Jurkat, Clone E6-1 (cell line): ENCODE results near the gene NLRC5.
"Not testable (repeated sequence)": the region's sequence is repeated elsewhere in the genome, so short reads cannot be mapped to it uniquely, and the experiment has no call there.

Source experiments
- DNase-seq: peaks from one replicate; pipeline ENCODE4 v3.0.0-alpha.2; 2011; ENCODE audit warnings: low read depth, low spot score
- H3K4me3 ChIP-seq: 2 replicates; pipeline ENCODE4 v1.5.1; 2011; ENCODE audit warnings: mild to moderate bottlenecking, low read length, control low read depth, moderate library complexity

NLRC5 gene

DNA sequence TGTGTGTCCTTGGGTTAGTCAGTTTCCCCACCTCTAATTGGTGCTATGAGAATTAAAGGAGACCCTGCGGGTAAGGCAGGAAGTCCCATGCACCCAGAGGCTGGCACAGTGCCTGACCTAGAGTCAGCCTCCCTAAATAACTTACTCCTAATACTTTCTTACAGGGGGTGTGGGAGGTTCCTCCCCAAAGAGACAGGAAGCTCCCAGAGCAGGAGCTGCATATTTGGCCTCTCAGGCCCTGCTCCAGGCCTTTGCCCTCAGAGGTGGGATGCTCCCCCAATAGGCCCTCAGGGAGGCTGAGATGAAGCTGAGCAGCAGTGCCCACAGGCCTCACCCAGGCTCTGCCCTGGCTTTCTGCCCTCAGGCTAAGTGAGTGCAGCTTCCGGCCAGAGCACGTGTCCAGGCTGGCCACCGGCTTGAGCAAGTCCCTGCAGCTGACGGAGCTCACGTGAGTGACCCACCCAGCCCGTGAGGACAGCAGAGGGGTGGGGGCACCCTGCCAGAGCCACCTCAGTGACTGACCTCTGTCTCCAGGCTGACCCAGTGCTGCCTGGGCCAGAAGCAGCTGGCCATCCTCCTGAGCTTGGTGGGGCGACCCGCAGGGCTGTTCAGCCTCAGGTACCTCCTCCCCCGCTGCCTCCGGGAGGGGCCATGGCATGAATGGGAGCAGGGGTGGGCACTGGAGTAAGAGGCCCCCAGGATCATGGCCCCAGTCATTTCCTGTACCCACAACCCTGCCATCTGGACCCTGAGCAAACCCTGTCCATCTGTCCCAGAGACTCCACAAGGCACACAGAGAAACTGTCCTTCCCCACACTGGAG is 71.9 kb downstream of the NLRC5 start:
- no peak overlapping the region for H3K4me3 ChIP-seq
- DNase-seq = peak; percentile 44

DNA sequence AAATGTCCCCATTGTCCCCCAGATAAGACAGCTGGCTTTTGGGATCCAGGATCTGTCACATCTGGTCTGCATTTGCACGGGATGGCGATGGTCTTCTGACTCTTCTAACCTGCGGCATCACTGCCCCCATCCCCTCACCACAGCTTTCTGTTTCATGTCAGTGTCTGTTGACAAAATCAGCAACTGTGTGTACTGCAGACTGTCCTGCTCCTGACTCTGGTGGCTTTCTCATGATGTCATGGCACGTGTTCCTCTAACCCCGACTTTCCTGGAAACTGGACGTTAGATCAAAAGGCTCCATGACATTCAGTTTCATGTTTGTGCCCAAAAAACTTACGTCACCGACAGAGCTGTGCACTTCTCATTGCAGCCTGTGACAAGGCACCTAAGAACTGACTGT is 73.0 kb downstream of the NLRC5 start:
- no peak for DNase-seq
- no peak overlapping the region for H3K4me3 ChIP-seq

DNA sequence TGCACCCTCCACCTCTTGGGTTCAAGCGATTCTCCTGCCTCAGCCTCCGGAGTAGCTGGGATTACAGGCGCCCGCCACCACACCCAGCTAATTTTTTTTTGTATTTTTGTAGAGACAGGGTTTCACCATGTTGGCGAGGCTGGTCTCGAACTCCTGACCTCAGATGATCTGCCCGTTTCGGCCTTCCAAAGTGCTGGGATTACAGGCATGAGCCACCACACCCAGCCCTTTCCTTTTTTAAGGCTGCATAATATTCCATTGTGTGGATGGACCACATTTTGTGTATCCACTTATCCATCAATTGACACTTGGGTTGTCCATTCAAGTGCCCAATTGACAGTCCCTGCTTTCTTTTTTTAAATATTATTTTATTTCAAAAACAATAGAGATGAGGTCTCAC is 73.8 kb downstream of the NLRC5 start:
- not testable (repeated sequence) for DNase-seq, H3K4me3 ChIP-seq

DNA sequence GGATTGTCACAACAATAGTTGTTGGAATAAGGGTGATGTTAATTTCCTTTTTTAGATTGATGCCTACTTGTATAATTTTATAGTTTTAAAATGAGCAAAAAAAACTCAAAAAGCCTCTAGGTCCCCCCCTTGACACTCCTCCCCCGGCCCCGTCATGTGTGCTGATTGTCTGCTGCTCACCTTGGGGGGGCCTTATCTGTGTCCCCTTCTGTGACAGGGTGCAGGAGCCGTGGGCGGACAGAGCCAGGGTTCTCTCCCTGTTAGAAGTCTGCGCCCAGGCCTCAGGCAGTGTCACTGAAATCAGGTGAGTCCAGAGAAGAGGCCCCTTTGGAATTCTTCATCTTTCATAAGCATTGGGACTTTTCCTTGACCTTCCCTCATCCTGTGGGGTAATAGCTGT is 75.6 kb downstream of the NLRC5 start:
- H3K4me3 ChIP-seq = no peak overlapping the region

DNA sequence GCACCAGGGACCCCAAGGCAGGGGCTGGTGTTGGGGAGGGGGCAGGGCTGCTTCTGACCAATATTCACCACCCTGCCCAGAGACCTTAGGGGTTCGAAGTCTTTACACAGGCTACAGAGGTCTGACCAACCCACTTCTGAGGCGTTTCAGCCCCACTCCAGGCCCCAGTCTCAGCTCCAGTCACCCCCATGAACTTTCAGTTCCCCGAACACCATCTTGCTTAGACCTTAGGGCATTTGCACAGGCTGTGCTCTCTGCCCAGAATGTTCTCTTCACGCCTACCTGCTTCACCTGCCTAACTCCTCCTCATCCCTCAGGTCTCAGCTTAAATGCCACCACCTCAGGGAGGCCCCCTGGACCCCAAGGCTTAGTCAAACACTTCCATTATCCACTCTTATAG is 77.3 kb downstream of the NLRC5 start:
- H3K4me3 ChIP-seq = no peak overlapping the region
- DNase-seq = no peak

More for the DNA sequence above, 75.6 kb downstream of the NLRC5 start:
- DNase-seq = no peak

DNA sequence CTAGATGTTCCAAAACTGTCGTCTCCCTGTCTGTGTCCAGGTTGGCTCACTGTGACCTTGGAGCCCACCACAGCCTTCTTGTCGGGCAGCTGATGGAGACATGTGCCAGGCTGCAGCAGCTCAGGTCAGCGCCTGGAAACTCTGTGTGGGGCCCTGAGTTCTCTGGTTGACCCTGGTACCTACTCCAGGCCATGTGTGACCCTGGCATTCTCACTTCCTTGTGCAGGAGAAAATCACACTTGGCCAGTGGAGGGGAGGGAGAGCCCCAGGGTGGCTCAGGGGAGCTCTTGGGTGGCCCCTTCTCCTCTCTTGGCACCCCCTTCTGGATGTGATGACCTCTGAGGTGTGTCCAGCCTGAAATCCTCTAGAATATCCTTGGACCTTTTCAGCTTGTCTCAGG is 78.0 kb downstream of the NLRC5 start:
- H3K4me3 ChIP-seq = no peak overlapping the region
- DNase-seq = no peak

DNA sequence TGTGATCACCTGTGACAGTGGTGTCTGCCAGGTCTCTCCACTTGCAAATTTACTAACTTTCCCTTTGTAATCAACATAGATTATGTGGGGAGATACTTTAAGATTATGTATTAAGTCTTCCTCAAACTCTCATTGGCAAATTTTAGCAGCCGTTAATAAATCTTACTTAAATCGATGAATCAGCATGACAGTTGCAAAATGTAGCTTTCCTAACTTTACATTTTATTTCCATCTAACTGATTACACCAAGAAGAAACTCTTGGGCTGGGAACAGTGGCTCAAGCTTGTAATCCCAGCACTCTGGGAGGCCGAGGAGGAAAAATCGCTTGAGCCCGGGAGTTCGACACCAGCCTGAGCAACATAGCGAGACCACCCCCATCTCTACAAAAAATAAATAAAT is 79.7 kb downstream of the NLRC5 start:
- no peak for DNase-seq
- no peak overlapping the region for H3K4me3 ChIP-seq

DNA sequence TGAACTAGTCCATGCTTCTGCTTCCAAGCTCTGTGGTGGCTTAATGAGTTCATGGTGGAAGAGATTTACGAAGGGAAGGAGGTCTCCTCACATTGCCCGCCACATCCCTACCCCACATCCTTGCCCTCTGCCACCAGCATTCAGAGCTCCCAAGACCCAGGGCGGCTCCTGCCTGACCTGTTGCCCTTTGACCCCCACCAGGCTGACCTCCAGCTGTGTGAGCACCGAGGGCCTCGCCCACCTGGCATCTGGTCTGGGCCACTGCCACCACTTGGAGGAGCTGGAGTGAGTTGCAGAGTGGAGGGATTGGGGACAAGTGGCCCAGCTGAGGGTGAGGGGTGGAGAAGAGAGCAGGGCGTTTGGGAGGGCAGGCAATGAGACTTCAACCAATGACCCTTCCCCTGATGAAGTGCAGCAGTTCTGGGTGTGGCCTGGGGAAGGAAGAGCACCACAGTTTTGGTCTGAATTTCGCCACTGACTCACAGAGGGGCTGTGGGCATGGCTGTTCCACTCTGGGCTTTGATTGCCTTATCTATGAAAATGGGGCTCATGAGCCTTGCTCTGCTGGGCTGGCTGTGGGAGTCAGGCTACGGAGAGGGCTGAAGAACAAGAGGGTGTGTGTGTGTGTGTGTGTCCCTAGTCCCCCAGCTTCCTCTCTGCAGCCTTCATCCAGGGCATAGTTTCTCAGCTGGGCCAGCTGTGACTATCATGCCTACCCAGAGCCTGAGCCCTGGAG is 80.4 kb downstream of the NLRC5 start:
- H3K4me3 ChIP-seq = no peak overlapping the region
- DNase-seq = no peak

DNA sequence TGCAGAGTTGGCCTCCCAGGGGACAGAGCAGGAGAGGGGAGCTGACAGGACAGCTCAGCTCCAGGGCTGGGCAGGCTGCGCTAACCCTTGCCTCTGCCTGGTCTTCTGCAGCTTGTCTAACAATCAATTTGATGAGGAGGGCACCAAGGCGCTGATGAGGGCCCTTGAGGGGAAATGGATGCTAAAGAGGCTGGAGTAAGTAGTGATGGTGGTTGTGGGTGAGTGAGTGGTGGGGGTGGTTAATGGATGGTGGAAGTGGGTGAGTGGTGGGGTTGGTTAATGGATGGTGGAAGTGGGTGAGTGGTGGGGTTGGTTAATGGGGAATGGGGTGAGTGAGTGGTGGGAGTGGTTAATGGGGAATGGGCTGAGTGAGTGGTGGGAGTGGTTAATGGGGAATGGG is 81.1 kb downstream of the NLRC5 start:
- no peak overlapping the region for H3K4me3 ChIP-seq
- no peak for DNase-seq

DNA sequence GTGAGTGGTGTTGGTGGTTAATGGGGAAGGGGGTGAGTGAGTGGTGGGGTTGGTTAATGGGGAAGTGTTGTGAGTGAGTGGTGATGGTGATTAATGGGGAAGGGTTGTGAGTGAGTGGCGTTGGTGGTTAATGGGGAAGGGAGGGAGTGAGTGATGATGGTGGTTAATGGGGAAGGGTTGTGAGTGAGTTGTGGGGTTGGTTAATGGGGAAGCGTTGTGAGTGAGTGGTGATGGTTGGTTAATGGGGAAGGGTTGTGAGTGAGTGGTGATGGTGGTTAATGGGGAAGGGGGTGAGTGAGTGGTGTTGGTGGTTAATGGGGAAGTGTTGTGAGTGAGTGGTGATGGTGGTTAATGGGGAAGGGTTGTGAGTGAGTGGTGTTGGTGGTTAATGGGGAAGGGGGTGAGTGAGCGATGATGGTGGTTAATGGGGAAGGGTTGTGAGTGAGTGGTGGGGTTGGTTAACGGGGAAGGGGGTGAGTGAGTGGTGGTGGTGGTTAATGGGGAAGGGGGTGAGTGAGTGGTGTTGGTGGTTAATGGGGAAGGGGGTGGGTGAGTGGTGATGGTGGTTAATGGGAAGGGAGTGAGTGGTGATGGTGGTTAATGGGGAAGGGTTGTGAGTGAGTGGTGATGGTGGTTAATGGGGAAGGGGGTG is 81.8 kb downstream of the NLRC5 start:
- H3K4me3 ChIP-seq, DNase-seq: not testable (repeated sequence)

DNA sequence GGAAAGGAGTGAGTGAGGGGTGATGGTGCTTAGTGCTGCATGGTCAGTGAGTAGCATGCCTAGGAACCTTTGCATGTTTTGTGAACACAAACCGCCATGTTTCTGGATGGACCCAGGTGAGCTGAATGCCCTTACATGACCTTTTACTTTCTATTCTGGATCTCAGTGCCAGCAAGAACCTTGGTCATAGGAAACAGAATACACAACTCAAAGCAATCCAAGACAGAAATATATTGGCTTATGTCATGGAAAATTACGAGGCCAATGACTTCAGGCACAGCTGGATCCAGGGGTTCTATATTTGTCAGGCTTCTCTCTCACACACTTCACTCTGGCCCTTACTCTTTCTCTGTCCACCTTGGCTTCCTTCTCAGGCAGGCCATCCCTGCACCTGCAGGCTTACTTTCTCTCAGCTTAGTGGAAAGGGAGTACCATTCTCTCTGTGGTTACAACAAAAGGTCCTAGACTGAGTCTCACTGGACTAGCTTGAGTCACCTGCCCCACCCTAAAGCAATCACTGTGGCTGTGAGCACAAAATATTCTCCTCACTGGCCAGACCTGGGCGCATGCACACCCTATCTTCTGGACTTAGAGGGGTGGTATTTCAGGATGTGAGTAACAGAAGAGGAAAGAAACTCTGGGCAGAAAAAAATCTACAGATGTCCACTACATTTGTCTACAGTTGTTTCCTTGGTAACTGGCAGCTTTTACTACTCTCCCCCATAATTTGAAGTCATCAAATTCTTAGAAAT is 82.7 kb downstream of the NLRC5 start:
- no peak overlapping the region for H3K4me3 ChIP-seq
- DNase-seq = no peak

DNA sequence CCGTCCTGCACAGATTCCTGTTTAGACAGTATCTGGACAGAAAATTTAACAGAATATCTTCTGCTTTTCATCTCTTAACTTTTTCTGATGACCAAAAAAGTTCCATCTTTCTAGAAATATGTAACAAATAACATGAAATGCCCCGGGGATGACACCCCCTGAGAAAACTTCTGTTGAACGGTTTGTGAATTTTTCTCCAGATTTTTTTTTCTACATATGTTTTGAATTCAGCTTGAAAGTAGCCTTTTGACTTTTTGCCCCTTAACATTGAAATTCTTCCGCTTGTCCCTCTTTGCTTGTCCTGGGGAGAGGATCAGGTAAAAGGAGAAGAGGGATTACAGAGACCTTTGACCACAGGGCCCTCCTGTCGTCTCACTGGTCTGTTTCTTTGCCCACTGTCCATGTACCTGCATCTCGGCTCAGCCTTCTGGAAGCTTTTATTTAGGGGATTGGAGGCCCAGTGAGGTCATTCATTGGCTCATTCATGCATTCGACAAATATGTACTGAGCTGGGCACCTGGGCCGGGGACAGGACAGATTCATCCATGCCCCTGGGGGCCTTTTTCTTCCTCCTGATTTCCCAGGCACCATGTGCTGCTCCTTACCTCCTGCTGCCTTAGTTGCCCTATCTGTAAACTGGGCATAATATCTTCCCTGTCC is 83.4 kb downstream of the NLRC5 start:
- no peak for DNase-seq
- no peak overlapping the region for H3K4me3 ChIP-seq

DNA sequence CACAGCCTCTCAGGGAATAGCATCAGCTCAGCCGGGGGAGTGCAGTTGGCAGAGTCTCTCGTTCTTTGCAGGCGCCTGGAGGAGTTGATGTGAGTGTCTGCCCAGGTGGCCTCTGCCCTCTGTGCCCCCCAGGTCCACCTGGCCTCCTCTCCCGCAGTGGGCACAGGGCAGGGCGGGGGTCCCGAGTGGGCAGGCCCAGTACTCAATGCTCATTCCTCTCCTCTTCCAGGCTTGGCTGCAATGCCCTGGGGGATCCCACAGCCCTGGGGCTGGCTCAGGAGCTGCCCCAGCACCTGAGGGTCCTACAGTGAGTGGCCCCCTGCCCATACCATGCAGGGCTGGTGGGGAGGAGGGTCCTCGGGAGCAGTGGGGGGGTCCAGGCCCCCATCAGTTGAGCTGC is 88.4 kb downstream of the NLRC5 start:
- H3K4me3 ChIP-seq = no peak overlapping the region
- DNase-seq = no peak

DNA sequence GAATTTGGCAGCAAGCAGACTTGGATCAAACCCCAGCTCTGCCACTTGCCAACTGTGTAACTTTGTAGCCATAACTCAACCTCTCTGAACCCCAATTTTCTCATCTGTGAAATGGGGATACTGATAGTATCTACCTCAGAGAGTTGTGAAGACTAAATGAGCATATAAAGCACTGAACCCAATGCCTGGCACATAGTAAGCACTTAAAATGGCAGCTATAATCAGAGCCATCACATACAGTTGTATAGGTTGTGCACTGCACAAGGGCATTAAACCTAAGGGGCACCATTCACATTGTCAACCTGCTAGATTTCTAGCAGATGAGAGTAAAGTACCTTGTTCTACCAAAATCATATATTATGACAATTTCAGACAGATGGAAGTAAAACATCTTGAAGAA is 92.4 kb downstream of the NLRC5 start:
- no peak for DNase-seq

DNA sequence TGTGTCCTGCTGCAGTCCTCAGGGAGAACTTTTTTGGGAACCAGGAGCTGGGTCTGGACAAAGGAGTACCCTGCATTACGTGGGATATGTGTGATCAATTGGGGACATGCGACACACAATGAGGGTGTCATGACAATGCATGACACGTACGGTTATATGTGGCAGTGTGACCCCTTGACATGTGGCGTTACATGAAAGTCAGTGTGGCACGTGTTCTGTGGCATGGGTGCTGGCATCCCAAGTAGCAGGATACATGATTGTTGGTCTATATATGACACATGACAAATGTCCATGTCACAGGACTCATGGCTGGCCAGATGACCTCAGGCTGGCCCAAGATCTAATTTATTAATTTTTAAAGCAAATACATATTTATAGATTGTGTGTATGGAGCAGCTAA is 93.3 kb downstream of the NLRC5 start:
- H3K4me3 ChIP-seq = no peak overlapping the region

More for the DNA sequence above, 92.4 kb downstream of the NLRC5 start:
- no peak overlapping the region for H3K4me3 ChIP-seq

DNA sequence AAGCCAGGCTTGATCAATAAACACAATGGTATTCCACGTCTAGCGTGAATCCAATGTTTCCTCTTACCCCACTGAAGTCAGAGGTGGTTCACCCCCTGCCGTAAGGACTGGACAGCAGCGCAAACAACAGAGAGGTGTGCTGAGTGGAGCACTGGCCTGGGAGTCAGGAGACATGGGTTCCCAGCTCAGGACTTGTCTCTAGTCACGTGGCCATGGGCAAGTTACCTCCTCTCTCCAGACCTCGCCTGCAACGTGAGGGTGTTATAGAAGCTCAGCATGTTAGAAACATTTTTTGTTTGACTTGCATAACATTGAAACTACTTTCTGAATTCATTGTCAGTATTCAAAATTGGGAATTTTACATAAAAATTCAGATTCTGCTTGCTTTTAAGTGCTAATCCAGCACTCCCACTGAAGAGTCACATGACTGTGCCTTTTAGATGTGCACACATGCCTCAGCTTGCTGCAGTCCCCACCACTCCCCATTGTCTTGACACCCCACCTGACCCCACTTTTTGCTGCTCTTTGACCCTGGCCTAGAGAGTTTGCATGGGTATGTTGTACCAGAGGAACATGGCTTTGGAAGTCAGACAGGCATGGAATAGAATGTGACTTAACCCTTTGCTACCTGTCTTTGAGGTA is 94.2 kb downstream of the NLRC5 start:
- H3K4me3 ChIP-seq = no peak overlapping the region
- DNase-seq = no peak

More for the DNA sequence above, 93.3 kb downstream of the NLRC5 start:
- no peak for DNase-seq

DNA sequence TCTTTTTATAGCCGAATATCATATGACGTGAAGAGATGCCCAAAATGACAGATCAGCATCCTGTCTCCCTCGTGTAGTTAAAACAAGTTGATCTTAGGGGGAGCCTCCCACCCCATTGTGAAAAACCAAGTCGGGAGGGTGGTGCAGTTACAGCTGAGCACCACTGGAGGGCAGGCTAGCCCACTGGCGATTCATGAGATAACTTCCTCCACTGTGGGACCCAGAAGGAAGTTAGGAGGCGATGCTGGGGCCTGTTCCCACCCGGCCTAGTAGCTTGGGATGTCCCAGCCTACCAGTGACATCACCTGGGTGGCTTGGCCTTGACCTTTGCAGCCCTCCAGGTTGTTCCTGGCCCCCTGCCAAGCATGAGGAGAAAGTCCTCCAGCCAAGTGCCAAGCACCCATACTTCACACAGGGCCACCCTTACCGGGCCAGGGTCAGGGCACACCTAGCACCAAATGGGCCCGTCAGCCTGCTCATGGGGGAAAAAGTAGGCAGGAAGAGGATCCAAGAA is 95.0 kb downstream of the NLRC5 start:
- peak; percentile 86 for DNase-seq
- H3K4me3 ChIP-seq = no peak overlapping the region

DNA sequence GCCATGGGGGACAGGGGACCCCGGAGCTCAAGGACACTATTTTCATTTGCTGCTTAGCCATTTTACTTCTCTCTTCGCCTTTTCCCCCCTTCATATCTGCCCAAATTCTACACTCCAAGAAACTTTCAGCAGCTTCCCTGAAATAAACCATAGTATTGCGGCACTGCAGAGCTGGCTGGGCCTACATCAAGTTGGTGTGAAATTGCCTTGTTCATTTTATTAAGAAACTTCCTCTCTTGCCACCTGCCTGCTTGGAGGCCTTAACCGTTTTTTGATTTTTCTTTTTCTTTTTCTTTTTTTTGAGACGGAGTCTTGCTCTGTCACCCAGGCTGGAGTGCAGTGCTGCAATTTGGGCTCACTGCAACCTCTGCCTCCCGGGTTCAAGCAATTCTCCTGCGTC is 95.6 kb downstream of the NLRC5 start:
- no peak overlapping the region for H3K4me3 ChIP-seq
- DNase-seq = no peak
